ENCODE results near the gene UBN1. TPM values are rescaled to one million over a fixed set of nuclear protein-coding genes. Genes with fewer than 3 reads are reported as not detected.

UBN1 gene
- total and polyA plus RNA-seq, 4 donors: 7.3 to 19.7 (median 14.2) TPM

DNA sequence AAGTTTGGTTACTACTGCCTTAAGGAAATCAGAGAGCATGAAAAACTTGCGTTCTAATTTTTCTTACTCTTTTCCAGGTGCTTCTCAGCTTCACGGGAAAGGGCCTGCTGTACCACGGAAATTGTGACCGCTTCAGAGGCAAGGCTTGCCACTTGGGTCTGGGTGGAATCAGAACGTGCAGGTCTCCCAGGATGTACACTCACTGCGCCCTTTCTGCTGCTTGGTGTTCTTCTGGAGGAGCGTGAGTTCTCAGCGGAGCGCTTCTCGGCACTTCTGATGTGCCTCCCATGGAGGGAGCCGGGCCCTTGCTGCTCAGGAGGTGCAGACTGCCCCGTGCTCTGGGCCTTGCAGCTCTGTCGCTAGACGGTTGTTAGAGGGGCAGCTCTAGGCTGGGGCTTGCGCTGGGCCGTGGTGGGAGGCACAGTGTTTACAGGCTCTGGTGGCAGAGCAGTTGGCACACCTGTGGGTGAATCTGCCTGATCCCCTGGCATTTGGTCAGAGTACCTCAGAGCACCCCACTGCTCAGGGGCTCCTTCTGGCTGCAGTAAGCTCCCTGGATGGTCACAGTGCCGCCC lies 32.8 kb downstream of the UBN1 start:
- TF ChIP-seq HNF4G (IDR thresholded peaks at IDR 0.05): no peak
- TF ChIP-seq EGR1 (IDR thresholded peaks at IDR 0.05; ENCODE audit: low read depth in 2 of 2): no peak
- TF ChIP-seq TAF1 (conservative IDR thresholded peaks at IDR 0.05): no peak
- no peak for TF ChIP-seq GABPA (IDR thresholded peaks at IDR 0.05 in 1 of 2, conservative IDR thresholded peaks at IDR 0.05 in 1 of 2)
- no peak for TF ChIP-seq HNF4A (conservative IDR thresholded peaks at IDR 0.05)
- TF ChIP-seq, protein P1, sequence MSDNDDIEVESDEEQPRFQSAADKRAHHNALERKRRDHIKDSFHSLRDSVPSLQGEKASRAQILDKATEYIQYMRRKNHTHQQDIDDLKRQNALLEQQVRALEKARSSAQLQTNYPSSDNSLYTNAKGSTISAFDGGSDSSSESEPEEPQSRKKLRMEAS (IDR thresholded peaks at IDR 0.05): no peak
- TF ChIP-seq, protein P2, sequence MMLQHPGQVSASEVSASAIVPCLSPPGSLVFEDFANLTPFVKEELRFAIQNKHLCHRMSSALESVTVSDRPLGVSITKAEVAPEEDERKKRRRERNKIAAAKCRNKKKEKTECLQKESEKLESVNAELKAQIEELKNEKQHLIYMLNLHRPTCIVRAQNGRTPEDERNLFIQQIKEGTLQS (IDR thresholded peaks at IDR 0.05): no peak
- TF ChIP-seq, protein P3, sequence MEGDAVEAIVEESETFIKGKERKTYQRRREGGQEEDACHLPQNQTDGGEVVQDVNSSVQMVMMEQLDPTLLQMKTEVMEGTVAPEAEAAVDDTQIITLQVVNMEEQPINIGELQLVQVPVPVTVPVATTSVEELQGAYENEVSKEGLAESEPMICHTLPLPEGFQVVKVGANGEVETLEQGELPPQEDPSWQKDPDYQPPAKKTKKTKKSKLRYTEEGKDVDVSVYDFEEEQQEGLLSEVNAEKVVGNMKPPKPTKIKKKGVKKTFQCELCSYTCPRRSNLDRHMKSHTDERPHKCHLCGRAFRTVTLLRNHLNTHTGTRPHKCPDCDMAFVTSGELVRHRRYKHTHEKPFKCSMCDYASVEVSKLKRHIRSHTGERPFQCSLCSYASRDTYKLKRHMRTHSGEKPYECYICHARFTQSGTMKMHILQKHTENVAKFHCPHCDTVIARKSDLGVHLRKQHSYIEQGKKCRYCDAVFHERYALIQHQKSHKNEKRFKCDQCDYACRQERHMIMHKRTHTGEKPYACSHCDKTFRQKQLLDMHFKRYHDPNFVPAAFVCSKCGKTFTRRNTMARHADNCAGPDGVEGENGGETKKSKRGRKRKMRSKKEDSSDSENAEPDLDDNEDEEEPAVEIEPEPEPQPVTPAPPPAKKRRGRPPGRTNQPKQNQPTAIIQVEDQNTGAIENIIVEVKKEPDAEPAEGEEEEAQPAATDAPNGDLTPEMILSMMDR (IDR thresholded peaks at IDR 0.05; ENCODE audit: low read depth, low read length, missing input control): no peak
- TF ChIP-seq SP1 (IDR thresholded peaks at IDR 0.05): no peak
- TF ChIP-seq RXRA (IDR thresholded peaks at IDR 0.05): no peak
- TF ChIP-seq FOXA2 (IDR thresholded peaks at IDR 0.05): no peak
- TF ChIP-seq RAD21 (IDR thresholded peaks at IDR 0.05): no peak
- TF ChIP-seq JUND (IDR thresholded peaks at IDR 0.05): no peak
- TF ChIP-seq YY1 (IDR thresholded peaks at IDR 0.05): no peak
- no peak for TF ChIP-seq NR2F2 (IDR thresholded peaks at IDR 0.05)
- TF ChIP-seq, protein P4, sequence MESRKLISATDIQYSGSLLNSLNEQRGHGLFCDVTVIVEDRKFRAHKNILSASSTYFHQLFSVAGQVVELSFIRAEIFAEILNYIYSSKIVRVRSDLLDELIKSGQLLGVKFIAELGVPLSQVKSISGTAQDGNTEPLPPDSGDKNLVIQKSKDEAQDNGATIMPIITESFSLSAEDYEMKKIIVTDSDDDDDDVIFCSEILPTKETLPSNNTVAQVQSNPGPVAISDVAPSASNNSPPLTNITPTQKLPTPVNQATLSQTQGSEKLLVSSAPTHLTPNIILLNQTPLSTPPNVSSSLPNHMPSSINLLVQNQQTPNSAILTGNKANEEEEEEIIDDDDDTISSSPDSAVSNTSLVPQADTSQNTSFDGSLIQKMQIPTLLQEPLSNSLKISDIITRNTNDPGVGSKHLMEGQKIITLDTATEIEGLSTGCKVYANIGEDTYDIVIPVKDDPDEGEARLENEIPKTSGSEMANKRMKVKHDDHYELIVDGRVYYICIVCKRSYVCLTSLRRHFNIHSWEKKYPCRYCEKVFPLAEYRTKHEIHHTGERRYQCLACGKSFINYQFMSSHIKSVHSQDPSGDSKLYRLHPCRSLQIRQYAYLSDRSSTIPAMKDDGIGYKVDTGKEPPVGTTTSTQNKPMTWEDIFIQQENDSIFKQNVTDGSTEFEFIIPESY (IDR thresholded peaks at IDR 0.05): no peak
- TF ChIP-seq, protein P5, sequence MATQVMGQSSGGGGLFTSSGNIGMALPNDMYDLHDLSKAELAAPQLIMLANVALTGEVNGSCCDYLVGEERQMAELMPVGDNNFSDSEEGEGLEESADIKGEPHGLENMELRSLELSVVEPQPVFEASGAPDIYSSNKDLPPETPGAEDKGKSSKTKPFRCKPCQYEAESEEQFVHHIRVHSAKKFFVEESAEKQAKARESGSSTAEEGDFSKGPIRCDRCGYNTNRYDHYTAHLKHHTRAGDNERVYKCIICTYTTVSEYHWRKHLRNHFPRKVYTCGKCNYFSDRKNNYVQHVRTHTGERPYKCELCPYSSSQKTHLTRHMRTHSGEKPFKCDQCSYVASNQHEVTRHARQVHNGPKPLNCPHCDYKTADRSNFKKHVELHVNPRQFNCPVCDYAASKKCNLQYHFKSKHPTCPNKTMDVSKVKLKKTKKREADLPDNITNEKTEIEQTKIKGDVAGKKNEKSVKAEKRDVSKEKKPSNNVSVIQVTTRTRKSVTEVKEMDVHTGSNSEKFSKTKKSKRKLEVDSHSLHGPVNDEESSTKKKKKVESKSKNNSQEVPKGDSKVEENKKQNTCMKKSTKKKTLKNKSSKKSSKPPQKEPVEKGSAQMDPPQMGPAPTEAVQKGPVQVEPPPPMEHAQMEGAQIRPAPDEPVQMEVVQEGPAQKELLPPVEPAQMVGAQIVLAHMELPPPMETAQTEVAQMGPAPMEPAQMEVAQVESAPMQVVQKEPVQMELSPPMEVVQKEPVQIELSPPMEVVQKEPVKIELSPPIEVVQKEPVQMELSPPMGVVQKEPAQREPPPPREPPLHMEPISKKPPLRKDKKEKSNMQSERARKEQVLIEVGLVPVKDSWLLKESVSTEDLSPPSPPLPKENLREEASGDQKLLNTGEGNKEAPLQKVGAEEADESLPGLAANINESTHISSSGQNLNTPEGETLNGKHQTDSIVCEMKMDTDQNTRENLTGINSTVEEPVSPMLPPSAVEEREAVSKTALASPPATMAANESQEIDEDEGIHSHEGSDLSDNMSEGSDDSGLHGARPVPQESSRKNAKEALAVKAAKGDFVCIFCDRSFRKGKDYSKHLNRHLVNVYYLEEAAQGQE (IDR thresholded peaks at IDR 0.05): no peak
- no peak for TF ChIP-seq FOXA1 (IDR thresholded peaks at IDR 0.05)
- no peak overlapping the region for H3K27ac ChIP-seq (ENCODE audit: low read depth in 1 of 2, low read length in 2 of 2)
- H3K9me3 ChIP-seq (ENCODE audit: control insufficient read depth in 4 of 4, low read length in 3 of 4): no peaks in the 10 kb centered on the region
- H3K36me3 ChIP-seq (ENCODE audit: control insufficient read depth in 4 of 4, insufficient read depth in 3 of 4, low read depth in 1 of 4, low read length in 3 of 4): peaks cover 24 to 91% (median 67%) of the 10 kb centered on the region in 4 donors
- no peaks in the 10 kb centered on the region for H3K27me3 ChIP-seq (ENCODE audit: control insufficient read depth in 4 of 4, insufficient read depth in 4 of 4, low read length in 3 of 4)
- no peak overlapping the region for H3K9ac ChIP-seq (ENCODE audit: low read depth in 1 of 2, low read length in 2 of 2)
- DNase-seq (ENCODE audit: low spot score): no peak
- peaks cover 0 to 8% (median 5%) of the 10 kb centered on the region in 4 donors for H3K4me1 ChIP-seq (ENCODE audit: control insufficient read depth in 4 of 4, insufficient read depth in 4 of 4, low read length in 3 of 4)
- WGBS: 95% methylated on average over 17 of the region's 17 CpGs
- H3K4me3 ChIP-seq (ENCODE audit: low read depth in 1 of 3, low read length in 3 of 3): no peak overlapping the region

Measured in liver (tissue), 9 donors.